ENCODE results near the gene ARHGAP4.

Gene ARHGAP4

GRCh38 chrX:153864561-153865320, 61.3 kb downstream of the ARHGAP4 start:
- no peak for DNase-seq

- DNase-seq, result no peak
These were observed 62.0 kb downstream of the ARHGAP4 start for GRCh38 chrX:153864101-153864500.

DNA sequence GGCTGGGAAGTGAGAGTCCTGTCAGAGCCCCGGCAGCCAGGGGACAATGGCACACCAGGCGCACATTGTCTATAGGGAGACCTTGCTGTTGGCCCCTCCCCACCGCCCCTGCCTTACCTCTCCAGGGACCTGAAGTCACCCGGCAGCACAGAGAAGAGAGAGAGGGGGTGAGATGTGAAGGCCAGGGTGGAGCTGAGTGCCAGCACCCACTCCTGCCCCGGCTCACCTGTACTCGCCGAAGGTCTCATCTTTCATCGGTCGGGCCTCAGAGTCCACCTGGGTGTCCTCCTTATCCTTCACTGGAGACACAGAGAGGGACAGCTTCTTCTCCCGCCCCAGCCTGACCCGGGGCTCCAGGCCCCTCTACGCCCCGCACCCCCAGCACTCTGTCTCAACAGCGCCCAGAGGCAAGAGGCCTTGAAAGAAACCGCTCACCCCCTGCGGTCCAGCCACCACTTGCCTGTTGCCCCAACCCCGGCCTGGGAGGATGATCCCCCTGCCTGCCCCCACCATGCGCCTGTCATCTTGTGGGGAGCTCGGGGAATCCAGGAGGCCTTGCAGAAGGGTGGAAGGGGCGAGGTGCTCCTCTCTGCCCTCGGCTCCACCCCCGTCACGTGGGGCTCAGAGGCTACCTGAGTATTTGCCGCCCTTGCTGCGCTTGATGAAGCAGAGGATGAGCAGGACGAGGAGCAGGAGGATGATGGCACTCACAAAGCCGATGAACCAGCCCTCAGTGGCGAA, 62.6 kb downstream of the ARHGAP4 start:
- DNase-seq, result no peak

GRCh38 chrX:153862369-153863250, 63.5 kb downstream of the ARHGAP4 start:
- DNase-seq, result no peak

GRCh38 chrX:153861733-153862310, 64.2 kb downstream of the ARHGAP4 start:
- DNase-seq, result no peak

DNA sequence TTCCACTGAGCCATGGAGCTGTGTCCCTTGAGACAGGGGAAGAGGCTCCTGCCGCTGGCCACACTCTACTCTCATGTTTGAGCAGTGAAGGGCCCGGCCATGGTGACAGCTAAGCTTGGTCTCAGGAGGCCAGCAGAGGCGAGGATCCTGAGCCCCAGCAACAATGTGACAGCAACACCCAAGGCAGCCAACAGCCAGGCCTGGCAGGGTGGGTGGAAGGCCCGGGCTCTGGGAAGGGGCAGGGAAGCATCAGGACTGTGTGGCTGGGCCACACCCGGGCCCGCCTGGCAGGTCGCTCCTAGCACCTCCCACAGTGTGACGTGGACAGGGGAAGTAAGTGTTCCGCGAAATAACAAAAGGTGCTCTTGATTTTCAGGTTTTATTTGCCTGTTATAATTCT, 64.9 kb downstream of the ARHGAP4 start:
- DNase-seq, result no peak

Measured in CD4-positive, alpha-beta T cell treated with Interleukin-17A for 1 hour (primary cell).